Upper lobe of left lung (tissue), 6 donors: Measurements from ENCODE around the gene CYB5R4. TPM values are rescaled to one million over a fixed set of nuclear protein-coding genes. Genes with fewer than 3 reads are reported as not detected.
"Not testable (repeated sequence)": the region's sequence is repeated elsewhere in the genome, so short reads cannot be mapped to it uniquely, and the experiment has no call there.

ENCODE experiments used
- ATAC-seq, 2 donors: fragments of 200-7000 bp; cut with Tn5 transposase; one replicate each; pipeline ENCODE4 v1.9.1; 2022; ENCODE audit warnings: mild to moderate bottlenecking in 2 of 2, moderate library complexity in 2 of 2; ENCODE audit not compliant: low FRiP score in 2 of 2
- DNase-seq, 2 donors: peaks; one replicate each; pipeline ENCODE4 v3.0.0-alpha.2; 2019 to 2020
- H3K27ac ChIP-seq, 4 donors: fragments of 200-600 bp; sonication (generic); one replicate each; pipeline ENCODE4 v1.5.1; 2016 to 2019
- H3K27me3 ChIP-seq, 4 donors: fragments of 200-600 bp; sonication (generic); one replicate each; pipeline ENCODE4 v1.5.1; 2017 to 2019
- H3K36me3 ChIP-seq, 4 donors: fragments of 200-600 bp; sonication (generic); one replicate each; pipeline ENCODE4 v1.5.1; 2016 to 2019
- H3K4me1 ChIP-seq, 4 donors: fragments of 200-600 bp; sonication (generic); one replicate each; pipeline ENCODE4 v1.5.1; 2018 to 2019
- H3K4me3 ChIP-seq, 4 donors: fragments of 200-600 bp; sonication (generic); one replicate each; pipeline ENCODE4 v1.5.1; 2017 to 2019; ENCODE audit warnings: mild to moderate bottlenecking in 2 of 4, moderate library complexity in 1 of 4
- H3K9me3 ChIP-seq, 4 donors: fragments of 200-600 bp; sonication (generic); one replicate each; pipeline ENCODE4 v1.5.1; 2018 to 2019
- EP300 ChIP-seq, 4 donors: sonication (generic); formaldehyde crosslinking; IDR thresholded peaks; one replicate each; pipeline ENCODE4 v1.5.1; 2017; ENCODE audit warnings: antibody characterized with exemption in 4 of 4, control low read depth in 2 of 4
- POLR2A ChIP-seq, 4 donors: fragments of 450-650 bp; IDR thresholded peaks; one replicate each; pipeline ENCODE4 v1.5.1; 2016 to 2017; ENCODE audit warnings: antibody characterized with exemption in 4 of 4, mild to moderate bottlenecking in 2 of 4
- POLR2AphosphoS5 ChIP-seq, 2 donors: sonication (generic); formaldehyde crosslinking; IDR thresholded peaks; one replicate each; pipeline ENCODE4 v1.5.1; 2017; ENCODE audit warnings: antibody characterized with exemption in 2 of 2
- WGBS, 2 donors: methylation state at CpG; one replicate each; pipeline ENCODE4 v1.1.5; 2017 to 2018; 5-methylcytosine and 5-hydroxymethylcytosine counted together
- total RNA-seq, 6 donors: library from RNA; depleted of rRNA in 4 of 6; stranded (reverse); fragments of >200 nt in 4 of 6; gene quantifications; one replicate each; pipeline versions ENCODE4 v1.1.0 to v1.2.1, GENCODE V29; 2016 to 2021
- TF ChIP-seq, protein P1 (sequence below), 6 experiments: fragments of 450-650 bp in 4 of 6; fragments of 200-600 bp in 2 of 6; sonication (generic) in 2 of 6; IDR thresholded peaks; one replicate each; pipeline ENCODE4 v1.5.1; 2016 to 2019; ENCODE audit warnings: antibody characterized with exemption in 6 of 6
- donor health status: DM: no; HTN: no; CAD: no; lungs with moderate emphysema.
- donor health status: DM: no; HTN: yes; CAD: no; lungs with severe emphysema.

The CYB5R4 gene
- total RNA-seq, 6 donors from 2014 or later = 5.2 to 25.8 (median 13.1) TPM

GRCh38 chr6:83901624-83902023 lies 42.1 kb downstream of the CYB5R4 start:
- H3K9me3 ChIP-seq = no peaks in the 10 kb centered on the region
- no peak for DNase-seq
- no peaks in the 10 kb centered on the region for H3K4me1 ChIP-seq
- no peaks in the 10 kb centered on the region for H3K27me3 ChIP-seq
- ATAC-seq = no peak
- H3K27ac ChIP-seq = no peak overlapping the region
- 93% methylated on average over 1 of the region's 1 CpG for WGBS, 2 donors
- no peaks in the 10 kb centered on the region for H3K36me3 ChIP-seq
- H3K4me3 ChIP-seq = no peak overlapping the region
- TF ChIP-seq POLR2AphosphoS5 (IDR thresholded peaks at IDR 0.05) (no peak), EP300 (IDR thresholded peaks at IDR 0.05) (no peak), POLR2A (IDR thresholded peaks at IDR 0.05) (no peak)
- TF ChIP-seq, protein P1, sequence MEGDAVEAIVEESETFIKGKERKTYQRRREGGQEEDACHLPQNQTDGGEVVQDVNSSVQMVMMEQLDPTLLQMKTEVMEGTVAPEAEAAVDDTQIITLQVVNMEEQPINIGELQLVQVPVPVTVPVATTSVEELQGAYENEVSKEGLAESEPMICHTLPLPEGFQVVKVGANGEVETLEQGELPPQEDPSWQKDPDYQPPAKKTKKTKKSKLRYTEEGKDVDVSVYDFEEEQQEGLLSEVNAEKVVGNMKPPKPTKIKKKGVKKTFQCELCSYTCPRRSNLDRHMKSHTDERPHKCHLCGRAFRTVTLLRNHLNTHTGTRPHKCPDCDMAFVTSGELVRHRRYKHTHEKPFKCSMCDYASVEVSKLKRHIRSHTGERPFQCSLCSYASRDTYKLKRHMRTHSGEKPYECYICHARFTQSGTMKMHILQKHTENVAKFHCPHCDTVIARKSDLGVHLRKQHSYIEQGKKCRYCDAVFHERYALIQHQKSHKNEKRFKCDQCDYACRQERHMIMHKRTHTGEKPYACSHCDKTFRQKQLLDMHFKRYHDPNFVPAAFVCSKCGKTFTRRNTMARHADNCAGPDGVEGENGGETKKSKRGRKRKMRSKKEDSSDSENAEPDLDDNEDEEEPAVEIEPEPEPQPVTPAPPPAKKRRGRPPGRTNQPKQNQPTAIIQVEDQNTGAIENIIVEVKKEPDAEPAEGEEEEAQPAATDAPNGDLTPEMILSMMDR (IDR thresholded peaks at IDR 0.05) = no peak

- H3K4me1 ChIP-seq = no peaks in the 10 kb centered on the region
- no peaks in the 10 kb centered on the region for H3K36me3 ChIP-seq
- DNase-seq = no peak
- H3K27me3 ChIP-seq = no peaks in the 10 kb centered on the region
- TF ChIP-seq EP300 (IDR thresholded peaks at IDR 0.05) (no peak), POLR2AphosphoS5 (IDR thresholded peaks at IDR 0.05) (no peak), POLR2A (IDR thresholded peaks at IDR 0.05) (no peak)
- TF ChIP-seq, protein P1 (IDR thresholded peaks at IDR 0.05) = no peak
- H3K9me3 ChIP-seq = no peaks in the 10 kb centered on the region
- no peak for ATAC-seq
- no peak overlapping the region for H3K4me3 ChIP-seq
- 95 to 96% methylated on average over 4 of the region's 4 CpGs for WGBS, 2 donors
- no peak overlapping the region for H3K27ac ChIP-seq
These were observed 44.9 kb downstream of the CYB5R4 start for GRCh38 chr6:83904395-83904794.

DNA sequence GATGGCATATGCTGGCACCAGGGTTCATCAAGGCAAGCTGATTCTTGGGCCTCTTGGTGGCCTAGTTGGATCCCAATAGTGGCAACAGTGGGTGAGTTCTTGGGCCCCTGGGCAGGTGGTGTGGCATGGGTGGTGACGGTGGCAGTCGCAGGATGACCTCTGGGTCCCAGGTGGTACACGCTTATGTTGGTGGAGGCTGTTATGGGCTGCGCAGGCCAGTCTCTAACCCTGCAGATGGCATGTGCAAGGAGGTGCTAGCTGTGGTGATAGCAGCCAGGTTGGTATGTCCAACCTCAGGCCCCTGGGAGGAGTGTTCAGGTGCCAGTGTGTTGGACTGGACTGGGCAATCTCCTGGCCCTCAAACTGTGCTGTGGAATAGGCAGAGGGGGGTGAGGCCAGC lies 46.2 kb downstream of the CYB5R4 start:
- Histone ChIP-seq H3K27ac (no peak overlapping the region), H3K4me3 (no peak overlapping the region), H3K36me3 (no peaks in the 10 kb centered on the region), H3K4me1 (no peaks in the 10 kb centered on the region), H3K9me3 (no peaks in the 10 kb centered on the region), H3K27me3 (no peaks in the 10 kb centered on the region)
- ATAC-seq (no peak), DNase-seq (no peak)
- TF ChIP-seq EP300 (IDR thresholded peaks at IDR 0.05) (no peak), POLR2A (IDR thresholded peaks at IDR 0.05) (no peak), POLR2AphosphoS5 (IDR thresholded peaks at IDR 0.05) (no peak)
- TF ChIP-seq, protein P1 (IDR thresholded peaks at IDR 0.05) = no peak
- whole genome bisulfite sequencing, 2 donors = 92% methylated on average over 4 of the region's 4 CpGs; no CpG with 5 or more reads in 1 of the 2 donors

DNA sequence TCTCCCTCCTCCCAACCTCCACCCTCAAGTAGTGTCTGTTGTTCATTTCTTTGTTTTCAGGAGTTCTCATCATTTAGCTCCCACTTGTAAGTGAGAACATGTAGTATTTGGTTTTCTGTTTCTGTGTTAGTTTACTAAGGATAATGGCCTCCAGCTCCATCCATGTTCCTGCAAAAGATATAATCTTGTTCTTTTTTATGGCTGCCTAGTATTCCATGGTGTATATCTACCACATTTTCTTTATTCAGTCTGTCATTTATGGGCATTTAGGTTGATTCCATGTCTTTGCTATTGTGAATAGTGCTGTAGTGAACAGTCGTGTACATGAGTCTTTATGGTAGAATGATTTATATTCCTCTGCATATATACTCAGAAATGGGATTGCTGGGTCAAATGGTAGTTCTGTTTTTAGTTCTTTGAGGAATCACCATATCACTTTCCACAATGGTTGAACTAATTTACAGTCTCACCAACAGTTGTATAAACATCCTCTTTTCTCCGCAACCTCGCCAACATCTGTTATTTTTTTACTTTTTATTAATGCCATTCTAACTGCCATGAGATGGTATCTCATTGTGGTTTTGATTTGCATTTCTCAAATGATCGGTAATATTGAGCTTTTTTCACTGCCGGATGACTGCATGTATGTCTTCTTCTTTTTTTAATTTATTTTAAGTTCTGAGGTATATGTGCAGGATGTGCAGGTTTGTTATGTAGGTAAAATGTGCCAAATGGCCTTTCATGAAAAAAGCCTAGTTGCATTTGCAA lies 48.3 kb downstream of the CYB5R4 start:
- not testable (repeated sequence) for H3K27me3 ChIP-seq, H3K4me3 ChIP-seq, ATAC-seq, H3K9me3 ChIP-seq, H3K4me1 ChIP-seq, H3K36me3 ChIP-seq, H3K27ac ChIP-seq, DNase-seq
- 82% methylated on average over 5 of the region's 5 CpGs for WGBS, 2 donors

DNA sequence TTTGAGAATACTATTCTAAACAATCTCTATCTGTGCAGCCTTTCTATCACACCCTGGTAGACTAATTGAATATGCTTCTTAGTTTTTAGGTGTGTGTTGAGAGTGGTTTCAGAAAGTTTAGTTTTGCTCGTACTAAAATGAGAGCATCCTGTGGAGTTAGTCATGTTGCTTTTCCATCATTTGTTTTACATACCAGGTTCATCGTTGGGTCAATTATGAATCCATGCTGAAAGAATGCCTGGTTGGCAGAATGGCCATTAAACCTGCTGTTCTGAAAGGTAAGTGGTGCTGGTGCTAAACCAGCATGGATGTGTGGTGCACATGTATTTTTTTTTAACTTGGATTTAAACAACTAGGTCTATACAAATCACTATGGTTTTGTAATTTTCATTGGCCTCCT lies 49.3 kb downstream of the CYB5R4 start:
- no peaks in the 10 kb centered on the region for H3K4me1 ChIP-seq
- no peak for ATAC-seq
- no peak overlapping the region for H3K4me3 ChIP-seq
- TF ChIP-seq, protein P1 (IDR thresholded peaks at IDR 0.05) = no peak
- TF ChIP-seq POLR2AphosphoS5 (IDR thresholded peaks at IDR 0.05) (no peak), EP300 (IDR thresholded peaks at IDR 0.05) (no peak), POLR2A (IDR thresholded peaks at IDR 0.05) (no peak)
- H3K9me3 ChIP-seq = no peaks in the 10 kb centered on the region
- H3K27ac ChIP-seq = no peak overlapping the region
- WGBS, 2 donors = 88 to 93% methylated on average over 2 of the region's 2 CpGs
- no peaks in the 10 kb centered on the region for H3K27me3 ChIP-seq
- no peaks in the 10 kb centered on the region for H3K36me3 ChIP-seq
- no peak for DNase-seq
